ENCODE data around the gene HCN1. TPM values are rescaled to one million over a fixed set of nuclear protein-coding genes. Genes with fewer than 3 reads are reported as not detected.
"Not testable (repeated sequence)": the region's sequence is repeated elsewhere in the genome, so short reads cannot be mapped to it uniquely, and the experiment has no call there.

The HCN1 gene
- total RNA-seq, 1 donor from 2014 or later: 1.2 TPM

DNA sequence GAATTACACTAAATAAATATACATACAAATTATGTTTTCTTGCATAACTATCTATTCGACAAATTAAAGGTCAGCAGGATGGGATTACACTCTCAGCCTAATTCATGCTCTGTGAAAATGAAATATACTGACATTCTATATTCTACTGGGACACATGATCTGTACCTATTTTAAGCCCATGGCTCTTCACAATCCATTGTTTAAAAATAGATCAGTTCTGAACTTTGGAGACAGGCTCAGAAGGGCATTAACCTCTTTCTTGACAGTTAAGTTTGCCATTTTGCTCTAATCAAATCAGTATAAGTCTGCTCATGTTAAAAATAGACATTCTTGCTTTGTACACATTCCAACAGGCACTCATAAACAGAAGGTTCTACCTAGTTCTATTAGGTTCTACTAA lies 361.2 kb downstream of the HCN1 start:
- no peak overlapping the region for H3K4me3 Mint-ChIP-seq
- no peaks in the 10 kb centered on the region for H3K9me3 Mint-ChIP-seq
- no peaks in the 10 kb centered on the region for H3K36me3 Mint-ChIP-seq (ENCODE audit: low read depth)
- no peaks in the 10 kb centered on the region for H3K27me3 Mint-ChIP-seq (ENCODE audit: low read depth)
- no peak for DNase-seq (ENCODE audit: low read depth, low spot score)
- TF ChIP-seq, protein P1, sequence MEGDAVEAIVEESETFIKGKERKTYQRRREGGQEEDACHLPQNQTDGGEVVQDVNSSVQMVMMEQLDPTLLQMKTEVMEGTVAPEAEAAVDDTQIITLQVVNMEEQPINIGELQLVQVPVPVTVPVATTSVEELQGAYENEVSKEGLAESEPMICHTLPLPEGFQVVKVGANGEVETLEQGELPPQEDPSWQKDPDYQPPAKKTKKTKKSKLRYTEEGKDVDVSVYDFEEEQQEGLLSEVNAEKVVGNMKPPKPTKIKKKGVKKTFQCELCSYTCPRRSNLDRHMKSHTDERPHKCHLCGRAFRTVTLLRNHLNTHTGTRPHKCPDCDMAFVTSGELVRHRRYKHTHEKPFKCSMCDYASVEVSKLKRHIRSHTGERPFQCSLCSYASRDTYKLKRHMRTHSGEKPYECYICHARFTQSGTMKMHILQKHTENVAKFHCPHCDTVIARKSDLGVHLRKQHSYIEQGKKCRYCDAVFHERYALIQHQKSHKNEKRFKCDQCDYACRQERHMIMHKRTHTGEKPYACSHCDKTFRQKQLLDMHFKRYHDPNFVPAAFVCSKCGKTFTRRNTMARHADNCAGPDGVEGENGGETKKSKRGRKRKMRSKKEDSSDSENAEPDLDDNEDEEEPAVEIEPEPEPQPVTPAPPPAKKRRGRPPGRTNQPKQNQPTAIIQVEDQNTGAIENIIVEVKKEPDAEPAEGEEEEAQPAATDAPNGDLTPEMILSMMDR (conservative IDR thresholded peaks at IDR 0.05): no peak
- no peak overlapping the region for H3K27ac Mint-ChIP-seq (ENCODE audit: unreplicated experiment)
- no peaks in the 10 kb centered on the region for H3K4me1 Mint-ChIP-seq

DNA sequence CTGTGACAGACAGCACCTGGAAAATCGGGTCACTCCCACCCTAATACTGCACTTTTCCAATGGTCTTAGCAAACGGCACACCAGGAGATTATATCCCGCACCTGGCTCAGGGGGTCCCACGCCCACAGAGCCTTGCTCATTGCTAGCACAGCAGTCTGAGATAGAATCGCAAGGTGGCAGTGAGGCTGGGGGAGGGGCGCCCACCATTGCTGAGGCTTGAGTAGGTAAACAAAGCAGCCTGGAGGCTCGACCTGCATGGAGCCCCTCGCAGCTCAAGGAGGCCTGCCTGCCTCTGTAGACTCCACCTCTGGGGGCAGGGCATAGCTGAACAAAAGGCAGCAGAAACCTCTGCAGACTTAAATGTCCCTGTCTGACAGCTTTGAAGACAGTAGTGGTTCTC lies 383.6 kb downstream of the HCN1 start:
- not testable (repeated sequence) for H3K27me3 Mint-ChIP-seq (ENCODE audit: low read depth); H3K4me3 Mint-ChIP-seq; H3K4me1 Mint-ChIP-seq; H3K27ac Mint-ChIP-seq (ENCODE audit: unreplicated experiment); DNase-seq (ENCODE audit: low read depth, low spot score); H3K36me3 Mint-ChIP-seq (ENCODE audit: low read depth)
- H3K9me3 Mint-ChIP-seq: peaks cover 11% of the 10 kb centered on the region

DNA sequence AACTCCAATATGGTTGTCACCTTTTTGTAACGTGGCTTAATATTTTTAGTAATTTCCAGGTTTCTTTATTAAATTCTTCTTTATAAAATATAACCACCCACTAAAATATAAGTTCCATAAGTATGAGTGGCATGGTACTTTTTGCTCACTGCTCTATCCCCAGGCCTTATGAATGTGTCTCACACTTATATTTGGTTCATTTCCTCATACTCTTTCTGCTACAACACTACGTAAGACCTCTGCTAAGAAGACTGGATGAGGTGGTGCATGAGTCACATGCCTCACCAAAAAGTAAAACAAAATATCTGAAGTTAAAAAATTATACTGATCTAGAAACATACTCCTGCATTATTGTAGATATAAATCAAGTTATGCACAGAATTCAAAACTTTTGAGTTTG lies 400.9 kb downstream of the HCN1 start:
- DNase-seq (ENCODE audit: low read depth, low spot score): no peak
- no peaks in the 10 kb centered on the region for H3K4me1 Mint-ChIP-seq
- no peaks in the 10 kb centered on the region for H3K36me3 Mint-ChIP-seq (ENCODE audit: low read depth)
- H3K9me3 Mint-ChIP-seq: peaks cover 2% of the 10 kb centered on the region
- H3K4me3 Mint-ChIP-seq: no peak overlapping the region
- no peak overlapping the region for H3K27ac Mint-ChIP-seq (ENCODE audit: unreplicated experiment)
- no peaks in the 10 kb centered on the region for H3K27me3 Mint-ChIP-seq (ENCODE audit: low read depth)
- TF ChIP-seq, protein P1 (conservative IDR thresholded peaks at IDR 0.05): no peak

GRCh38 chr5:45288746-45289145 lies 407.4 kb downstream of the HCN1 start:
- TF ChIP-seq, protein P1 (conservative IDR thresholded peaks at IDR 0.05): no peak
- Mint-ChIP-seq H3K4me3 (no peak overlapping the region), H3K27ac (ENCODE audit: unreplicated experiment) (no peak overlapping the region), H3K4me1 (peaks cover 3% of the 10 kb centered on the region), H3K27me3 (ENCODE audit: low read depth) (no peaks in the 10 kb centered on the region), H3K36me3 (ENCODE audit: low read depth) (no peaks in the 10 kb centered on the region), H3K9me3 (peaks cover 7% of the 10 kb centered on the region)
- no peak for DNase-seq (ENCODE audit: low read depth, low spot score)

GRCh38 chr5:45284436-45284835 lies 411.7 kb downstream of the HCN1 start:
- Mint-ChIP-seq H3K27me3 (ENCODE audit: low read depth) (no peaks in the 10 kb centered on the region), H3K4me1 (peaks cover 2% of the 10 kb centered on the region), H3K27ac (ENCODE audit: unreplicated experiment) (no peak overlapping the region), H3K36me3 (ENCODE audit: low read depth) (no peaks in the 10 kb centered on the region), H3K4me3 (no peak overlapping the region), H3K9me3 (peaks cover 12% of the 10 kb centered on the region)
- DNase-seq (ENCODE audit: low read depth, low spot score): no peak
- TF ChIP-seq, protein P1 (conservative IDR thresholded peaks at IDR 0.05): no peak

DNA sequence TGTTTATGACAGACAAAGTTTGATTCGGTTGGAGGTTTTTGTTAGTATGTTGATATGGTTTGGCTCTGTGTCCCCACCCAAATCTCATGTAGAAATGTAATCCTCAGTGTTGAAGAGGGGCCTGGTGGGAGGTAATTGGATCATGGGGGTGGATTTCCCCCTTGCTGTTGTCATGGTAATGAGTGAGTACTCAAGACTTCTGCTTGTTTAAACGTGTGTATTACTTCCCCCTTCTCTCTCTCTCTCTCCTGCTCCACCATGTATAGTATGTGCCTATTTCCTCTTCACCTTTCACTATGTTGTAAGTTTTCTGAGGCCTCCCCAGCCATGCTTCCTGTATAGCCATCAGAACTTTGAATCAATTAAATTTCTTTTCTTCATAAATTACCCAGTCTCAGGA lies 415.1 kb downstream of the HCN1 start:
- no peak overlapping the region for H3K4me3 Mint-ChIP-seq
- H3K36me3 Mint-ChIP-seq (ENCODE audit: low read depth): no peaks in the 10 kb centered on the region
- DNase-seq (ENCODE audit: low read depth, low spot score): no peak
- H3K27ac Mint-ChIP-seq (ENCODE audit: unreplicated experiment): no peak overlapping the region
- TF ChIP-seq, protein P1 (conservative IDR thresholded peaks at IDR 0.05): no peak
- H3K4me1 Mint-ChIP-seq: no peaks in the 10 kb centered on the region
- H3K9me3 Mint-ChIP-seq: peaks cover 10% of the 10 kb centered on the region
- no peaks in the 10 kb centered on the region for H3K27me3 Mint-ChIP-seq (ENCODE audit: low read depth)

Data from neural crest cell (in vitro differentiated cells).